ENCODE results near the gene CCNQ. TPM values are rescaled to one million over a fixed set of nuclear protein-coding genes. Genes with fewer than 3 reads are reported as not detected.

The CCNQ gene
- total RNA-seq, 1 donor from 2014 or later, result 17.3 TPM

GRCh38 chrX:153637121-153638040 is 38.4 kb upstream of the CCNQ start:
- no peak for DNase-seq

- DNase-seq, result no peak
These were observed 37.8 kb upstream of the CCNQ start for GRCh38 chrX:153636716-153637115.

- no peak for DNase-seq
These were observed 37.1 kb upstream of the CCNQ start for GRCh38 chrX:153635788-153636668.

- no peak for DNase-seq
These were observed 36.4 kb upstream of the CCNQ start for GRCh38 chrX:153635388-153635787.

- no peak for DNase-seq
These were observed 35.9 kb upstream of the CCNQ start for GRCh38 chrX:153634832-153635231.

- DNase-seq, result no peak
These were observed 35.3 kb upstream of the CCNQ start for GRCh38 chrX:153634236-153634635.

GRCh38 chrX:153633607-153634180 is 34.8 kb upstream of the CCNQ start:
- DNase-seq, result no peak

- no peak for DNase-seq
These were observed 34.1 kb upstream of the CCNQ start for GRCh38 chrX:153633048-153633447.

- no peak for DNase-seq
These were observed 33.6 kb upstream of the CCNQ start for GRCh38 chrX:153632595-153632946.

- no peak for DNase-seq
These were observed 33.1 kb upstream of the CCNQ start for GRCh38 chrX:153631907-153632594.

- no peak for DNase-seq
These were observed 32.4 kb upstream of the CCNQ start for GRCh38 chrX:153631346-153631745.

GRCh38 chrX:153628665-153629064 is 29.7 kb upstream of the CCNQ start:
- no peak for DNase-seq

GRCh38 chrX:153628129-153628528 is 29.2 kb upstream of the CCNQ start:
- DNase-seq, result no peak

- no peak for DNase-seq
These were observed 28.8 kb upstream of the CCNQ start for GRCh38 chrX:153627675-153628111.

GRCh38 chrX:153626863-153627674 is 28.1 kb upstream of the CCNQ start:
- DNase-seq, result no peak

- DNase-seq, result no peak
These were observed 27.2 kb upstream of the CCNQ start for GRCh38 chrX:153626025-153626633.

- DNase-seq, result no peak
These were observed 26.5 kb upstream of the CCNQ start for GRCh38 chrX:153625271-153626024.

GRCh38 chrX:153624196-153625091 is 25.5 kb upstream of the CCNQ start:
- no peak for DNase-seq

Data from occipital lobe (tissue), 2 donors.